ENCODE data around the gene PTGIR.

Gene PTGIR

DNA sequence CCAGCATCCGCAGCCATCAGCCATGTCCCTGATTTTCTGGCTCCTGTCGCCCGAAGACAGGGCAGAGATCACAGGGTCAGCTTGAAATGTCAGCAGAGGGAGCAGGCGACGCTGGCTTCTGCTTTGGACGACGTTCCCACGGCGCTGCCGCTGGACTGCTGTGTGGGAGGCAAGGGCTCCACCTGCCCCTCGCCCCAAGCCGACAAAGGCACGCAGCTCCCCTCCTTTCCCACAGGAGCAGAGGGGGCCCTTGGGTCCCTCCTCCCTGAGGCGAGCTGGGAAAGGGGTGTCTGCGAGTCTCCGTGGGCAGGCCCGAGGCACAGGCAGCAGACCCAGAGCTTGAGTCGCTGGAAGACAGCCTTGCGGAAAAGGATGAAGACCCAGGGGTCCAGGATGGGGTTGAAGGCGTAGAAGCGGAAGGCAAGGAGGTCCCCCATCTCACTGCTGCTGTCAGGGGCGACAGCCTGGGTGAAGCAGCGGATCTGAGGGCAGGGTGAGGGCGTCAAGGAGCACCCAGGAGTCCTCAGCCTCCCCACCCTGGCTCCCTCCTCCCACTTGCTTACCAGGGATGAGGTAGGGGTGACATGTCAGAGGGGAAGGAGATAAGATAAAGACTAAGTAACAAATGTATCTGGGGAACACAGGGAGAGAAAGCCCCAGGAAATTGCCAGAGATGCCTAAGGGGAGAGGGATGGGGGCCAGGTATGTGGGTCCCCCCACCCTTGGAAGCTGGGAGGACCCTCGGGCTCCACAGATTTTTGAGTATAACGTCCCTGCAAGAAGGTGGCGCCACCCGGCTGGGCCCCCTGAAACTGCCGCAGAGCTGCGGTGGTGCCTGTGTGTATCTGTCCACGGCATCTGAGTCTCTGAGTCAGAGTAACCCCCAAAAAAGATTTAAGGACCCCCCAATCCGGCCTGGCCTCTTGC, 3.4 kb downstream of the PTGIR start:
- peak overlapping the region in 1 of 2 experiments; percentile 25 for H3K27ac ChIP-seq (ENCODE audit: insufficient read depth in 1 of 2, low read depth in 1 of 2, low read length in 2 of 2, poor library complexity in 1 of 2, severe bottlenecking in 2 of 2)
- H3K9me3 ChIP-seq (ENCODE audit: control extremely low read depth in 1 of 5, control insufficient read depth in 4 of 5, insufficient read depth in 2 of 5, low read depth in 1 of 5, low read length in 4 of 5), result no peaks in the 10 kb centered on the region
- ChIA-PET POLR2A (no interaction called here), CTCF (interaction anchor here (1.7 to 13.9 kb wide), 3 partner anchors 7 to 40 kb away, joined by 7 to 172 read pairs (median 12); partner anchors contain the start of genes DACT3 and PTGIR)
- WGBS (ENCODE audit: insufficient coverage), result 93% methylated on average over 25 of the region's 32 CpGs
- H3K4me3 ChIP-seq (ENCODE audit: control insufficient read depth in 1 of 7, extremely low read depth in 1 of 7, insufficient read depth in 4 of 7, low read depth in 2 of 7, low read length in 6 of 7), result no peak overlapping the region
- DNase-seq, result peak in 1 of 3 donors; percentile 22
- no peaks in the 10 kb centered on the region for H3K27me3 ChIP-seq (replicated peaks in 2 of 5; ENCODE audit: control insufficient read depth in 4 of 5, insufficient read depth in 5 of 5, low read length in 4 of 5)
- H3K4me1 ChIP-seq (ENCODE audit: control extremely low read depth in 1 of 4, control insufficient read depth in 4 of 4, insufficient read depth in 4 of 4, low read length in 3 of 4), result peaks cover 3 to 86% (median 75%) of the 10 kb centered on the region in 4 experiments
- no peaks in the 10 kb centered on the region for H3K36me3 ChIP-seq (ENCODE audit: control insufficient read depth in 4 of 4, insufficient read depth in 4 of 4, low read length in 3 of 4)

DNA sequence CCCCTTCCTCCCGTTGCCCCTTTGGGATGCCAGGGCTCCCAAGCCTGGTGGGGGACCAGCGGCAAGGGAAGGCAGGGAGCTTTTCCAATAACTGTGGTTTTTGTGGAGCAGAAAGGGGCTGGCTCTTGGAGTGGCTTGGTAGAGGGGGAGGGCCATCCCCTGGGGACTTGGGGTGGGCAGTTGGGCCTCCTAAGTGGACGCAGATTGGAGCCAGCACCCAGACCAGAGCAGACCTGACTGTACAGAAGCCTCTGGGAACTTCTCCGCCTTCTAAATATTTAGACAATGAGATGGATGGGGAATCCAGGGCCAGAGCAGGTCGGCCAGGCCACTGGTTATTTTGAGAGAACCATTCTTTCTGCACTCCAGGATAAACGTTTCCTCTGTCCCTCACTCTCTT, 4.2 kb downstream of the PTGIR start:
- CTCF ChIA-PET, result interaction anchor here (1.7 to 13.9 kb wide), 4 partner anchors 8 to 41 kb away, joined by 7 to 172 read pairs (median 10); partner anchors contain the start of genes DACT3 and PTGIR
- H3K9me3 ChIP-seq (ENCODE audit: control extremely low read depth in 1 of 5, control insufficient read depth in 4 of 5, insufficient read depth in 2 of 5, low read depth in 1 of 5, low read length in 4 of 5), result no peaks in the 10 kb centered on the region
- 85% methylated on average over 2 of the region's 6 CpGs for WGBS (ENCODE audit: insufficient coverage)
- H3K4me1 ChIP-seq (ENCODE audit: control extremely low read depth in 1 of 4, control insufficient read depth in 4 of 4, insufficient read depth in 4 of 4, low read length in 3 of 4), result peaks cover 3 to 85% (median 74%) of the 10 kb centered on the region in 4 experiments
- no peak overlapping the region for H3K27ac ChIP-seq (ENCODE audit: insufficient read depth in 1 of 2, low read depth in 1 of 2, low read length in 2 of 2, poor library complexity in 1 of 2, severe bottlenecking in 2 of 2)
- H3K36me3 ChIP-seq (ENCODE audit: control insufficient read depth in 4 of 4, insufficient read depth in 4 of 4, low read length in 3 of 4), result no peaks in the 10 kb centered on the region
- POLR2A ChIA-PET, result no interaction called here
- H3K27me3 ChIP-seq (replicated peaks in 2 of 5; ENCODE audit: control insufficient read depth in 4 of 5, insufficient read depth in 5 of 5, low read length in 4 of 5), result no peaks in the 10 kb centered on the region
- H3K4me3 ChIP-seq (ENCODE audit: control insufficient read depth in 1 of 7, extremely low read depth in 1 of 7, insufficient read depth in 4 of 7, low read depth in 2 of 7, low read length in 6 of 7), result no peak overlapping the region
- no peak for DNase-seq

DNA sequence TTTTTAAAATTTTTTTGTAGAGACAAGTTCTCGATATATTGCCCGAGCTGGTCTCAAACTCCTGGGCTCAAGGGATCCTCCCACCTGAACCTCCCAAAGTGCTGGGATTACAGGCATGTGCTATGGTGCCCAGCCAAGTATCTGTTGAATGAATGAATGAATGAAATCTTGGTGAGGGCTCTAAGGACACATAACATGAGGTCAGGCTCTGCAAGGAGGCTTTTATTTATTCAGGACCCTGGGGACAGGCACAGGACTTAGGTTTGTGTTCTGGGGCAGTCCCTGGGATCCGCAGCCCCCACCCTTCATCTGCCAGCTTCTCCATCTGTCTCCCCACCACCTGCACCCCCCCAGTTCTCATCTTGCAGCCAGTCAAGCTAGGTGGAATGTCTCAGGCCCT, 4.6 kb downstream of the PTGIR start:
- Histone ChIP-seq H3K4me3 (ENCODE audit: control insufficient read depth in 1 of 7, extremely low read depth in 1 of 7, insufficient read depth in 4 of 7, low read depth in 2 of 7, low read length in 6 of 7) (no peak overlapping the region), H3K9me3 (ENCODE audit: control extremely low read depth in 1 of 5, control insufficient read depth in 4 of 5, insufficient read depth in 2 of 5, low read depth in 1 of 5, low read length in 4 of 5) (no peaks in the 10 kb centered on the region), H3K36me3 (ENCODE audit: control insufficient read depth in 4 of 4, insufficient read depth in 4 of 4, low read length in 3 of 4) (no peaks in the 10 kb centered on the region), H3K4me1 (ENCODE audit: control extremely low read depth in 1 of 4, control insufficient read depth in 4 of 4, insufficient read depth in 4 of 4, low read length in 3 of 4) (peaks cover 3 to 83% (median 70%) of the 10 kb centered on the region in 4 experiments), H3K27me3 (replicated peaks in 2 of 5; ENCODE audit: control insufficient read depth in 4 of 5, insufficient read depth in 5 of 5, low read length in 4 of 5) (no peaks in the 10 kb centered on the region), H3K27ac (ENCODE audit: insufficient read depth in 1 of 2, low read depth in 1 of 2, low read length in 2 of 2, poor library complexity in 1 of 2, severe bottlenecking in 2 of 2) (no peak overlapping the region)
- WGBS (ENCODE audit: insufficient coverage), result 85% methylated on average over 3 of the region's 3 CpGs
- DNase-seq, result no peak
- ChIA-PET POLR2A (interaction anchor here (1.2 kb wide), 1 partner anchor 9 kb away, joined by 3 read pairs; no protein-coding TSS in a partner anchor), CTCF (interaction anchor here (1.1 to 13.9 kb wide), 6 partner anchors 8 to 53 kb away, joined by 3 to 172 read pairs (median 7); partner anchors contain the start of genes DACT3 and PTGIR)

DNA sequence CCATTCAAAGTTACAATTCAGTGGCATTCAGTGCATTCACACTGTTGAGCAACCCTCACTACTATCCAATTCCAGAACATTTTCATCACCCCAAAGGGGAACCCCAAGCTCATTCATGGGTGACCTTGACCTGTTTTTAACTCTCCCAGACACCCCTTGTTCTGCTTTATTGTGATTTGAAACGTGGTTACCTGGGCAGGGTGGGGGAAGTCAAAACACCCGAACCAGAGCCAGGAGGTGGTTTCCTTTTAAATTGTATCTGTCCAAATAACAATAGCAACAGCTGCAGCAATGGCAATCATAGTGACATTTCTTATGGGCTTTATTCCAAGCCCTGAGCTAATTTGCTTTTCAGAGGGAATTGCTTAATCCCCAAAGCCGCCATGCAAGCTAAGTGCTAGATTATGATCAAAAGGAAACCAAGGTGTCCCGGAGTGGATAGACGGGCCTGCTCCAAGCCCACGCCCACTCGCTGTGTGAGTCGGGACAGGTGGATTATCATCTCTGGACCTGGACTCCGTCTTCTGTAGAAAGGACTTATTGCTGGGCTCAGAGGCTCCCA, 6.1 kb downstream of the PTGIR start:
- WGBS (ENCODE audit: insufficient coverage), result 40% methylated on average over 4 of the region's 9 CpGs
- DNase-seq, result peak in 2 of 3 donors; percentile 57 to 64
- Histone ChIP-seq H3K4me1 (ENCODE audit: control extremely low read depth in 1 of 4, control insufficient read depth in 4 of 4, insufficient read depth in 4 of 4, low read length in 3 of 4) (peaks cover 3 to 71% (median 57%) of the 10 kb centered on the region in 4 experiments), H3K27me3 (replicated peaks in 2 of 5; ENCODE audit: control insufficient read depth in 4 of 5, insufficient read depth in 5 of 5, low read length in 4 of 5) (no peaks in the 10 kb centered on the region), H3K27ac (ENCODE audit: insufficient read depth in 1 of 2, low read depth in 1 of 2, low read length in 2 of 2, poor library complexity in 1 of 2, severe bottlenecking in 2 of 2) (no peak overlapping the region), H3K4me3 (ENCODE audit: control insufficient read depth in 1 of 7, extremely low read depth in 1 of 7, insufficient read depth in 4 of 7, low read depth in 2 of 7, low read length in 6 of 7) (no peak overlapping the region), H3K9me3 (ENCODE audit: control extremely low read depth in 1 of 5, control insufficient read depth in 4 of 5, insufficient read depth in 2 of 5, low read depth in 1 of 5, low read length in 4 of 5) (no peaks in the 10 kb centered on the region), H3K36me3 (ENCODE audit: control insufficient read depth in 4 of 4, insufficient read depth in 4 of 4, low read length in 3 of 4) (no peaks in the 10 kb centered on the region)
- ChIA-PET CTCF (interaction anchor here (1.2 to 13.9 kb wide), 6 partner anchors 10 to 89 kb away, joined by 3 to 172 read pairs (median 7); partner anchors contain the start of genes DACT3 and PTGIR), POLR2A (no interaction called here)

DNA sequence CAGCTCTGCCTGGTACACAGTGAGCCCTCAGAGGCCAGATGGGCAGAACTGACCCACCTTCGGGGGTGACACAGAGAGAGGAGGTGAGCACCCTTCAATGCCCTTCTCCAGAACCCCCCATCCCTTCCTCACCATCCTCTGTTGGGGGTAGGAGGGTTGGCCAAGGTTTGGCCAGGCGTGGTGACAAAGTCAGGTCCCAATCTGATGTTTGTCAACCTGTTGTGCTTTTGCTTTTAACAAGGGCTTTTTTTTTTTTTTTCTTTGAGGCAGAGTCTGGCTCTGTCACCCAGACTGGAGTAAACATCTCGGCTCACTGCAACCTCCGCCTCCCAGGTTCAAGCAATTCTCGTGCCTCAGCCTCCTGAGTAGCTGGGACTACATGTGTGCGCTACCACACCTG, 7.3 kb downstream of the PTGIR start:
- ChIA-PET POLR2A (interaction anchor here (0.7 to 1.1 kb wide), 2 partner anchors 43 to 44 kb away, joined by 4 read pairs; partner anchors contain the start of gene DACT3), CTCF (interaction anchor here (1.1 to 13.9 kb wide), 10 partner anchors 9 to 112 kb away, joined by 3 to 172 read pairs (median 4); partner anchors contain the start of genes CALM3, DACT3 and PTGIR)
- Histone ChIP-seq H3K9me3 (ENCODE audit: control extremely low read depth in 1 of 5, control insufficient read depth in 4 of 5, insufficient read depth in 2 of 5, low read depth in 1 of 5, low read length in 4 of 5) (no peaks in the 10 kb centered on the region), H3K27ac (ENCODE audit: insufficient read depth in 1 of 2, low read depth in 1 of 2, low read length in 2 of 2, poor library complexity in 1 of 2, severe bottlenecking in 2 of 2) (no peak overlapping the region), H3K4me3 (ENCODE audit: control insufficient read depth in 1 of 7, extremely low read depth in 1 of 7, insufficient read depth in 4 of 7, low read depth in 2 of 7, low read length in 6 of 7) (no peak overlapping the region), H3K27me3 (replicated peaks in 2 of 5; ENCODE audit: control insufficient read depth in 4 of 5, insufficient read depth in 5 of 5, low read length in 4 of 5) (no peaks in the 10 kb centered on the region), H3K36me3 (ENCODE audit: control insufficient read depth in 4 of 4, insufficient read depth in 4 of 4, low read length in 3 of 4) (no peaks in the 10 kb centered on the region), H3K4me1 (ENCODE audit: control extremely low read depth in 1 of 4, control insufficient read depth in 4 of 4, insufficient read depth in 4 of 4, low read length in 3 of 4) (peaks cover 3 to 65% (median 54%) of the 10 kb centered on the region in 4 experiments)
- whole genome bisulfite sequencing (ENCODE audit: insufficient coverage), result 83% methylated on average over 1 of the region's 6 CpGs
- DNase-seq, result peak in 1 of 3 donors; percentile 37

DNA sequence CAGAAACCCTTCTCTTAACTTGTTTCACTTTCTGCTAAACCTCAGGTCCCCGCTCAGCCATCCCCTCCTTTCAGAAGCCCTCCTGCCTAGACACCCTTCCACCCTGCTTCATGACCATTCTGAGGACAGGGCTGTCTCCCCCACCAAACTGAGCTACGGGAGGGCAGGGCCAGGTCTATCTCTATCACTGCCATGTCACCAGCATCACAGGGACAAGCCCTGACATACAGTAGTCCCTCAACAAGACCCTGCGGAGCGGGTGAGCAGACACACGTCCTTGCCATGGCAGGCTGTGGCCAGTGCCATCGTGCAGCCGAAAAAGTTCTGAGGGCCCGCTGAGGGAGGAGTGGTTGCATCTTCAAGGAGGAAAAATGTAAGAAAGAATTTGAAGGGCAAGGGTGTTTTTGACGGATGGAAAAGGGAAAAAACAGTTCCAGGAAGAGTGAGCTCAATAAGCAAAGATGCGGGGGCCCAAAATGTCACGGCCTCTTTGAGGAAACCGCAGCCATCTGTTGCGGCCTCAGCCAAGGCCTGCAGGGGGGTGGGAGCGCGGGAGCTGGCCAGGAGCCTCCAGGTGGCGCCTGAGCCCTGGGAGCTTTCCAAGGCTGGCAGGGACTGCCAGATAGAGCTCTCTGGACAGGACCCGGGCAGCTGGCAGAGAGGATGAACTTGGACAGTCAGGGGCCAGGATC, 8.1 kb downstream of the PTGIR start:
- H3K27me3 ChIP-seq (replicated peaks in 2 of 5; ENCODE audit: control insufficient read depth in 4 of 5, insufficient read depth in 5 of 5, low read length in 4 of 5), result no peaks in the 10 kb centered on the region
- H3K9me3 ChIP-seq (ENCODE audit: control extremely low read depth in 1 of 5, control insufficient read depth in 4 of 5, insufficient read depth in 2 of 5, low read depth in 1 of 5, low read length in 4 of 5), result no peaks in the 10 kb centered on the region
- H3K4me1 ChIP-seq (ENCODE audit: control extremely low read depth in 1 of 4, control insufficient read depth in 4 of 4, insufficient read depth in 4 of 4, low read length in 3 of 4), result peaks cover 3 to 65% (median 58%) of the 10 kb centered on the region in 4 experiments
- no peaks in the 10 kb centered on the region for H3K36me3 ChIP-seq (ENCODE audit: control insufficient read depth in 4 of 4, insufficient read depth in 4 of 4, low read length in 3 of 4)
- ChIA-PET CTCF (interaction anchor here (0.8 to 13.9 kb wide), 12 partner anchors 8 to 113 kb away, joined by 3 to 172 read pairs (median 4); partner anchors contain the start of genes CALM3, DACT3 and PTGIR), POLR2A (interaction anchor here (1.1 kb wide), 1 partner anchor 45 kb away, joined by 4 read pairs; the partner anchor contains the start of gene DACT3)
- peak; percentile 83 to 89 (median 87) for DNase-seq
- H3K27ac ChIP-seq (ENCODE audit: insufficient read depth in 1 of 2, low read depth in 1 of 2, low read length in 2 of 2, poor library complexity in 1 of 2, severe bottlenecking in 2 of 2), result no peak overlapping the region
- peak overlapping the region in 5 of 7 experiments; percentile 13 to 57 (median 38) for H3K4me3 ChIP-seq (ENCODE audit: control insufficient read depth in 1 of 7, extremely low read depth in 1 of 7, insufficient read depth in 4 of 7, low read depth in 2 of 7, low read length in 6 of 7)
- 3% methylated on average over 16 of the region's 17 CpGs for WGBS (ENCODE audit: insufficient coverage)

All from common myeloid progenitor, CD34-positive (primary cell).